B cell (primary cell): ENCODE data around the gene CAMTA1. TPM values are rescaled to one million over a fixed set of nuclear protein-coding genes. Genes with fewer than 3 reads are reported as not detected.

ENCODE experiments used
- ATAC-seq: fragments of 200-7000 bp; cut with Tn5 transposase; one replicate; pipeline ENCODE4 v1.10.0; 2021; ENCODE audit warnings: low read depth, mild to moderate bottlenecking, moderate number of reproducible peaks, moderate library complexity
- CTCF ChIA-PET: fragments of 350-600 bp; sonication (Branson Sonifier 250); formaldehyde crosslinking; loops from one replicate; lab custom pipeline; 2021; ENCODE audit warnings: antibody characterized with exemption, inconsistent platforms; lab: Charles Lee
- POLR2A ChIA-PET: fragments of 350-600 bp; sonication (Branson Sonifier 250); formaldehyde crosslinking; loops from one replicate; lab custom pipeline; 2021; ENCODE audit warnings: antibody characterized with exemption; lab: Charles Lee
- DNase-seq: peaks from one replicate; pipeline ENCODE4 v3.0.0; 2013
- H2AFZ ChIP-seq: 2 replicates; pipeline ENCODE4 v1.6.1; 2012; ENCODE audit warnings: mild to moderate bottlenecking, low read depth, low read length; ENCODE audit not compliant: insufficient read depth, poor library complexity, severe bottlenecking
- H3K27ac ChIP-seq, 2 donors: 1 replicate in 1 of 2; 2 replicates in 1 of 2; pipeline ENCODE4 v1.5.1; 2012 to 2013; ENCODE audit warnings: low read length in 2 of 2, mild to moderate bottlenecking in 2 of 2, moderate library complexity in 1 of 2
- H3K27me3 ChIP-seq, 4 experiments: fragments of 200-600 bp in 1 of 4; sonication (generic) in 1 of 4; replicated peaks in 1 of 4; 1 replicate in 2 of 4; 2 replicates in 2 of 4; pipeline versions ENCODE4 v1.6.1 to v1.7.0; 2013 to 2016; ENCODE audit warnings: low read length in 3 of 4, mild to moderate bottlenecking in 2 of 4, mixed read lengths in 1 of 4, moderate library complexity in 1 of 4; ENCODE audit not compliant: insufficient read depth in 4 of 4, control insufficient read depth in 3 of 4; ENCODE audit errors: control extremely low read depth in 1 of 4
- H3K36me3 ChIP-seq, 2 experiments: replicated peaks in 1 of 2; 1 replicate in 1 of 2; 2 replicates in 1 of 2; pipeline versions ENCODE4 v1.6.1 to v1.7.1; 2013; ENCODE audit warnings: low read length in 1 of 2; ENCODE audit not compliant: insufficient read depth in 2 of 2, control insufficient read depth in 1 of 2; ENCODE audit errors: control extremely low read depth in 1 of 2, extremely low read depth in 1 of 2
- H3K4me1 ChIP-seq, 2 donors: fragments of 200-600 bp in 1 of 2; sonication (generic) in 1 of 2; 1 replicate in 1 of 2; 2 replicates in 1 of 2; pipeline versions ENCODE4 v1.5.1 to v1.6.1; 2013 to 2017; ENCODE audit warnings: low read length in 2 of 2; ENCODE audit not compliant: control insufficient read depth in 2 of 2, insufficient read depth in 2 of 2
- H3K4me2 ChIP-seq: replicated peaks from 2 replicates; pipeline ENCODE3; 2012; ENCODE audit warnings: mild to moderate bottlenecking, low read depth, low read length; ENCODE audit not compliant: poor library complexity, severe bottlenecking
- H3K4me3 ChIP-seq, 5 experiments: fragments of 200-600 bp in 1 of 5; sonication (generic) in 1 of 5; 1 replicate in 3 of 5; 2 replicates in 2 of 5; pipeline versions ENCODE4 v1.5.1 to v1.7.0; 2011 to 2016; ENCODE audit warnings: low read length in 4 of 5, mild to moderate bottlenecking in 4 of 5, low read depth in 2 of 5, control low read depth in 1 of 5, moderate library complexity in 1 of 5; ENCODE audit not compliant: insufficient read depth in 1 of 5; ENCODE audit errors: control extremely low read depth in 1 of 5, extremely low read depth in 1 of 5
- H3K79me2 ChIP-seq: fragments of 200-600 bp; sonication (generic); one replicate; pipeline ENCODE4 v1.6.0; 2016; ENCODE audit warnings: low read length; ENCODE audit not compliant: control insufficient read depth, insufficient read depth
- H3K9ac ChIP-seq: fragments of 200-600 bp; sonication (generic); 2 replicates; pipeline ENCODE4 v1.6.1; 2017; ENCODE audit warnings: mild to moderate bottlenecking, low read length, moderate library complexity
- H3K9me3 ChIP-seq, 3 donors: one replicate each; pipeline versions ENCODE4 v1.6.1 to v1.7.1; 2013; ENCODE audit warnings: low read length in 2 of 3; ENCODE audit not compliant: control insufficient read depth in 2 of 3, insufficient read depth in 1 of 3; ENCODE audit errors: control extremely low read depth in 1 of 3
- H4K20me1 ChIP-seq: 2 replicates; pipeline ENCODE4 v1.6.0; 2012; ENCODE audit warnings: mild to moderate bottlenecking, low read length; ENCODE audit not compliant: insufficient read depth, control insufficient read depth, poor library complexity, severe bottlenecking
- H3K27ac Mint-ChIP-seq: one replicate; pipeline ENCODE4 v1.8.0; 2021; ENCODE audit warnings: mixed read lengths
- H3K27me3 Mint-ChIP-seq: one replicate; pipeline ENCODE4 v1.8.0; 2021; ENCODE audit warnings: mixed read lengths
- H3K4me1 Mint-ChIP-seq: one replicate; pipeline ENCODE4 v1.8.0; 2021; ENCODE audit warnings: mixed read lengths
- H3K4me3 Mint-ChIP-seq: one replicate; pipeline ENCODE4 v1.8.0; 2021; ENCODE audit warnings: mixed read lengths
- H3K9me3 Mint-ChIP-seq: one replicate; pipeline ENCODE4 v1.8.0; 2022; ENCODE audit warnings: mixed read lengths; ENCODE audit not compliant: insufficient read depth
- CTCF ChIP-seq: fragments of 200-600 bp; IDR thresholded peaks from one replicate; pipeline ENCODE4 v1.8.0; 2022; ENCODE audit warnings: antibody characterized with exemption, mild to moderate bottlenecking
- EZH2 ChIP-seq: IDR thresholded peaks from 2 replicates; pipeline ENCODE4 v1.6.1; 2012; ENCODE audit warnings: borderline replicate concordance, low read depth, mild to moderate bottlenecking, moderate library complexity, low read length; ENCODE audit not compliant: insufficient read depth, poor library complexity, severe bottlenecking
- WGBS: methylation state at CpG from one replicate; pipeline ENCODE4 v1.1.5; 2013; ENCODE audit warnings: missing lambda C conversion rate; ENCODE audit not compliant: insufficient coverage; 5-methylcytosine and 5-hydroxymethylcytosine counted together
- intact Hi-C: fragments of 100-400 bp; cut with micrococcal nuclease; formaldehyde crosslinking; loops from one replicate; pipeline ENCODE4 v1.10.0; 2022
- polyA plus RNA-seq: library from polyadenylated mRNA; depleted of rRNA; stranded (reverse); fragments of >200 nt; gene quantifications from 2 replicates; pipeline ENCODE4 v1.2.3, GENCODE V29; 2012
- total RNA-seq, 2 donors: library from RNA; stranded (reverse); fragments of 120-200 nt in 1 of 2; gene quantifications; 1 replicate in 1 of 2; 2 replicates in 1 of 2; pipeline versions ENCODE4 v1.2.3 to v1.2.4, GENCODE V29; 2013 to 2022

CAMTA1 gene
- total and polyA plus RNA-seq, 2 donors (not counting 1 experiment from before 2014, with no cell fraction given): 42.2 to 45.7 TPM

DNA sequence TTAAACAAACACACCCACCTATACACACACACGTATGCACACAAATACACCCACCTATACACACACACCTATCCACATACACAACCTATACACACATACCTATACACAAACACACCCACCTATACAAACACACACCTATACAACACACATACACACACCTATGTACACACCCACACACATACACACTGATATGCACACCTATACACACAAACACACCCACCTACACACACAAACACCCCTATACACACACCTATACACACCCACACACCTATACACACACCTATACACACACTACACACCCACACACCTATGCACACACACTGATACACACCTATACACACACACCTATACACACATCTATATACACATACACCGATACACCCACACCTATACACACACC is 870.1 kb downstream of the CAMTA1 start:
- Mint-ChIP-seq H3K4me1 (no peaks in the 10 kb centered on the region), H3K27ac (no peak overlapping the region), H3K27me3 (no peaks in the 10 kb centered on the region), H3K9me3 (no peaks in the 10 kb centered on the region), H3K4me3 (no peak overlapping the region)
- 90% methylated on average over 1 of the region's 2 CpGs for WGBS
- Histone ChIP-seq H2AFZ (no peak overlapping the region), H3K4me1 (no peaks in the 10 kb centered on the region), H3K9me3 (peaks cover 0 to 15% (median 0%) of the 10 kb centered on the region in 3 donors), H3K79me2 (no peaks in the 10 kb centered on the region), H3K4me2 (no peak overlapping the region), H3K27ac (no peak overlapping the region), H3K27me3 (no peaks in the 10 kb centered on the region), H3K36me3 (no peaks in the 10 kb centered on the region), H4K20me1 (no peaks in the 10 kb centered on the region), H3K4me3 (no peak overlapping the region), H3K9ac (no peak overlapping the region)
- ChIA-PET POLR2A (no interaction called here), CTCF (no interaction called here)
- DNase-seq (no peak), ATAC-seq (no peak)
- intact Hi-C loops: no loop called here
- TF ChIP-seq CTCF (no peak), EZH2 (no peak)

GRCh38 chr1:7656557-7657215 is 871.4 kb downstream of the CAMTA1 start:
- ChIA-PET POLR2A (no interaction called here), CTCF (interaction anchor here (1.0 kb wide), 1 partner anchor 11 kb away, joined by 3 read pairs; no protein-coding TSS in a partner anchor)
- ATAC-seq (no peak), DNase-seq (no peak)
- Mint-ChIP-seq H3K9me3 (no peaks in the 10 kb centered on the region), H3K27ac (no peak overlapping the region), H3K4me3 (no peak overlapping the region), H3K4me1 (no peaks in the 10 kb centered on the region), H3K27me3 (no peaks in the 10 kb centered on the region)
- H3K4me1 ChIP-seq: no peaks in the 10 kb centered on the region
- no peak for TF ChIP-seq EZH2
- TF ChIP-seq CTCF: no peak
- H3K36me3 ChIP-seq: no peaks in the 10 kb centered on the region
- intact Hi-C loops: no loop called here
- no peak overlapping the region for H3K27ac ChIP-seq
- H4K20me1 ChIP-seq: no peaks in the 10 kb centered on the region
- H3K27me3 ChIP-seq: no peaks in the 10 kb centered on the region
- H2AFZ ChIP-seq: no peak overlapping the region
- H3K4me3 ChIP-seq: no peak overlapping the region
- no peaks in the 10 kb centered on the region for H3K79me2 ChIP-seq
- no peak overlapping the region for H3K4me2 ChIP-seq
- WGBS: 96% methylated on average over 21 of the region's 24 CpGs
- H3K9ac ChIP-seq: no peak overlapping the region
- H3K9me3 ChIP-seq: peaks cover 0 to 15% (median 0%) of the 10 kb centered on the region in 3 donors
